K562 (cell line): Measurements from ENCODE around the gene FLT1. TPM values are rescaled to one million over a fixed set of nuclear protein-coding genes. Genes with fewer than 3 reads are reported as not detected.

Experiments used
- ATAC-seq: fragments of 200-7000 bp; cut with Tn5 transposase; 3 replicates; pipeline ENCODE4 v1.9.1; 2020; ENCODE audit warnings: moderate library complexity
- BruUV-seq: library from RNA; stranded (reverse); fragments of 400-500 nt; replicated peaks from 2 replicates; lab custom pipeline; 2021; lab: Mats Ljungman, UMichigan
- CTCF ChIA-PET: fragments of 300-600 bp; formaldehyde crosslinking; extraction: SDS; loops from one replicate; lab custom pipeline; 2021; ENCODE audit warnings: low intra/inter-chr PET ratio; lab: Yijun Ruan, JAX
- POLR2A ChIA-PET: fragments of 300-600, 350-650 bp; sonication (Branson Sonifier 250); formaldehyde crosslinking; extraction: SDS; loops from one replicate; lab custom pipeline; 2021; ENCODE audit warnings: antibody characterized with exemption, inconsistent platforms; lab: Yijun Ruan, JAX
- DNase-seq, 4 experiments: peaks; one replicate each; pipeline versions ENCODE4 v3.0.0 to v3.0.0-alpha.2; 2011 to 2018; ENCODE audit warnings: low spot score in 3 of 4, mixed read lengths in 3 of 4; ENCODE audit errors: extremely low read depth in 1 of 4
- FAIRE-seq: peaks from 2 replicates; lab custom pipeline; 2011; peaks lifted over from hg19 to GRCh38; lab: Jason Lieb, UNC
- H2AFZ ChIP-seq: 2 replicates; pipeline ENCODE4 v1.6.0; 2011; ENCODE audit warnings: low read depth, low read length, control low read depth, inconsistent platforms
- H3K27ac ChIP-seq: fragments of 200-600 bp; 3 replicates; pipeline ENCODE4 v1.8.0; 2011; ENCODE audit warnings: low read depth, mild to moderate bottlenecking, control low read depth, inconsistent platforms, low read length, moderate library complexity, mixed read lengths; ENCODE audit errors: extremely low read depth
- H3K27me3 ChIP-seq, 2 experiments: fragments of 300-600 bp in 1 of 2; 2 replicates in 1 of 2; 3 replicates in 1 of 2; pipeline versions ENCODE4 v1.6.0 to v1.8.0; 2011; ENCODE audit warnings: inconsistent platforms in 2 of 2, low read length in 2 of 2, mild to moderate bottlenecking in 1 of 2, mixed read lengths in 1 of 2, moderate library complexity in 1 of 2; ENCODE audit not compliant: control insufficient read depth in 2 of 2, insufficient read depth in 2 of 2
- H3K36me3 ChIP-seq: fragments of 300-600 bp; 3 replicates; pipeline ENCODE4 v1.8.0; 2011; ENCODE audit warnings: mild to moderate bottlenecking, low read length, inconsistent platforms; ENCODE audit not compliant: control insufficient read depth, insufficient read depth
- H3K4me1 ChIP-seq, 2 experiments: fragments of 200-600 bp in 1 of 2; replicated peaks in 1 of 2; 2 replicates in 1 of 2; 3 replicates in 1 of 2; pipeline versions ENCODE4 v1.5.1 to v1.8.0; 2011; ENCODE audit warnings: inconsistent platforms in 2 of 2, low read length in 2 of 2, mild to moderate bottlenecking in 1 of 2, mixed read lengths in 1 of 2, moderate library complexity in 1 of 2; ENCODE audit not compliant: control insufficient read depth in 2 of 2, insufficient read depth in 2 of 2
- H3K4me2 ChIP-seq: 2 replicates; pipeline ENCODE4 v1.6.1; 2011; ENCODE audit warnings: low read length, control low read depth, inconsistent platforms, mixed read lengths; ENCODE audit not compliant: insufficient read depth
- H3K4me3 ChIP-seq: fragments of 200-600 bp; sonication (generic), shearing (Covaris generic); 2 replicates; pipeline ENCODE4 v1.5.1; 2016; ENCODE audit warnings: control low read depth, inconsistent platforms
- H3K79me2 ChIP-seq: fragments of 200-600 bp; 3 replicates; pipeline ENCODE4 v1.8.0; 2011; ENCODE audit warnings: low read length, inconsistent platforms; ENCODE audit not compliant: control insufficient read depth, insufficient read depth
- H3K9ac ChIP-seq, 2 experiments: 2 replicates each; pipeline versions ENCODE4 v1.6.0 to v1.6.1; 2011; ENCODE audit warnings: low read depth in 2 of 2, low read length in 2 of 2, control low read depth in 1 of 2, inconsistent platforms in 1 of 2, mild to moderate bottlenecking in 1 of 2, mixed read lengths in 1 of 2; ENCODE audit not compliant: insufficient read depth in 1 of 2
- H3K9me1 ChIP-seq: one replicate; pipeline ENCODE4 v1.6.0; 2011; ENCODE audit warnings: inconsistent platforms, mild to moderate bottlenecking, low read length, moderate library complexity; ENCODE audit not compliant: control insufficient read depth, insufficient read depth
- H3K9me3 ChIP-seq: replicated peaks from 2 replicates; pipeline ENCODE4 v1.5.1; 2011; ENCODE audit warnings: low read depth, low read length, inconsistent platforms; ENCODE audit not compliant: control insufficient read depth, insufficient read depth
- H4K20me1 ChIP-seq: replicated peaks from 2 replicates; pipeline ENCODE4 v1.6.1; 2011; ENCODE audit warnings: low read length, inconsistent platforms, mixed read lengths; ENCODE audit not compliant: control insufficient read depth, insufficient read depth
- FOXJ2 ChIP-seq: fragments of 200-800 bp; sonication (Bioruptor generic); IDR thresholded peaks from 2 replicates; pipeline ENCODE4 v1.6.1; 2016; ENCODE audit warnings: missing genetic modification characterization, missing compliant biosample characterization
- GATAD2B ChIP-seq: fragments of 450-650 bp; IDR thresholded peaks from 2 replicates; pipeline ENCODE4 v1.6.1; 2017; ENCODE audit warnings: mild to moderate bottlenecking, borderline replicate concordance
- LARP7 ChIP-seq: fragments of 450-650 bp; IDR thresholded peaks from 2 replicates; pipeline ENCODE4 v1.6.1; 2016
- MCM5 ChIP-seq: fragments of 450-650 bp; IDR thresholded peaks from 2 replicates; pipeline ENCODE4 v1.6.1; 2016; ENCODE audit warnings: low read depth
- MCM7 ChIP-seq, 2 experiments: fragments of 450-650 bp; IDR thresholded peaks; 2 replicates each; pipeline ENCODE4 v1.6.1; 2016 to 2018
- NCOA1 ChIP-seq: fragments of 450-650 bp; IDR thresholded peaks from 2 replicates; pipeline ENCODE4 v1.6.1; 2016; ENCODE audit warnings: low read depth
- POLR2AphosphoS5 ChIP-seq: IDR thresholded peaks from 2 replicates; pipeline ENCODE4 v1.6.1; 2011; ENCODE audit warnings: mild to moderate bottlenecking, low read depth, low read length, moderate library complexity; ENCODE audit not compliant: control insufficient read depth, insufficient read depth
- SRF ChIP-seq, 2 experiments: fragments of 250-450, 450-650 bp in 1 of 2; sonication (Bioruptor Pico) in 1 of 2; sonication (generic) in 1 of 2; formaldehyde crosslinking; IDR thresholded peaks; 2 replicates each; pipeline versions ENCODE4 v1.5.0 to v1.5.1; 2020 to 2022; ENCODE audit warnings: mild to moderate bottlenecking in 1 of 2, missing genetic modification reagents in 1 of 2
- SRSF3 ChIP-seq: fragments of 200-400 bp; formaldehyde crosslinking; IDR thresholded peaks from 2 replicates; pipeline ENCODE4 v1.6.1; 2016; ENCODE audit warnings: mild to moderate bottlenecking, low read length, moderate library complexity; ENCODE audit not compliant: insufficient read depth
- TARDBP ChIP-seq: fragments of 450-650 bp; IDR thresholded peaks from 2 replicates; pipeline ENCODE4 v1.6.1; 2016
- TCF15 ChIP-seq: fragments of 250-450 bp; sonication (Bioruptor Pico); IDR thresholded peaks from 2 replicates; pipeline ENCODE4 v1.8.0; 2022; ENCODE audit warnings: moderate library complexity, mild to moderate bottlenecking, inconsistent platforms
- TCFL5 ChIP-seq: fragments of 250-450 bp; sonication (Bioruptor Pico); conservative IDR thresholded peaks from 2 replicates; pipeline ENCODE4 v1.6.1; 2021; ENCODE audit warnings: mild to moderate bottlenecking, moderate library complexity, matching md5 sums
- TEAD4 ChIP-seq, 2 experiments: sonication (generic) in 1 of 2; formaldehyde crosslinking in 1 of 2; IDR thresholded peaks; 2 replicates each; pipeline versions ENCODE4 v1.6.1 to v1.8.0; 2012 to 2022; ENCODE audit warnings: borderline replicate concordance in 1 of 2, inconsistent platforms in 1 of 2, low read length in 1 of 2, mild to moderate bottlenecking in 1 of 2, missing genetic modification reagents in 1 of 2
- TRIM25 ChIP-seq: fragments of 450-650 bp; IDR thresholded peaks from 2 replicates; pipeline ENCODE4 v1.7.0; 2016; ENCODE audit warnings: borderline replicate concordance
- ZBTB2 ChIP-seq: fragments of 450-650 bp; IDR thresholded peaks from 2 replicates; pipeline ENCODE4 v1.6.1; 2016; ENCODE audit warnings: antibody characterized with exemption
- ZFP1 ChIP-seq: fragments of 450-650 bp; formaldehyde crosslinking; IDR thresholded peaks from 2 replicates; pipeline ENCODE4 v1.4.0; 2020; ENCODE audit warnings: mild to moderate bottlenecking, mixed read lengths
- ZNF445 ChIP-seq: fragments of 250-450 bp; sonication (Bioruptor Pico); IDR thresholded peaks from 2 replicates; pipeline ENCODE4 v1.4.0; 2020; ENCODE audit warnings: low read depth, mild to moderate bottlenecking, moderate library complexity
- WGBS: fragments of 100-300 bp; shearing (Covaris generic); methylation state at CpG from one replicate; pipeline ENCODE4 v1.1.6; 2016; ENCODE audit warnings: low coverage, mixed read lengths; ENCODE audit not compliant: insufficient coverage; ENCODE audit errors: missing lambda C conversion rate; 5-methylcytosine and 5-hydroxymethylcytosine counted together
- in situ Hi-C: fragments of 300-500 bp; cut with MboI; formaldehyde crosslinking; loops from 4 replicates; pipeline ENCODE4 v1.15.0; 2018; ENCODE audit warnings: inconsistent platforms, mixed read lengths
- intact Hi-C: fragments of 100-400 bp; cut with micrococcal nuclease; formaldehyde crosslinking; loops from 2 replicates; pipeline ENCODE4 v1.14.2; 2022
- polyA plus RNA-seq, 8 experiments: library from polyadenylated mRNA; depleted of rRNA in 4 of 8; stranded (reverse) in 5 of 8; unstranded in 3 of 8; fragments of >200 nt; fragmentation: Nextera tagmentation in 2 of 8; fragmentation: Illumina TruSeq in 1 of 8; extraction: Ambion mirVana in 2 of 8; extraction: Trizol in 1 of 8; gene quantifications; 2 replicates each; pipeline versions ENCODE4 v1.2.1 to v1.2.3, GENCODE V29; 2011 to 2014; ENCODE audit warnings: inconsistent platforms in 1 of 8, missing spikeins in 1 of 8
- total RNA-seq, 7 experiments: library from RNA; depleted of rRNA in 6 of 7; stranded (reverse); fragments of >200 nt in 6 of 7; fragmentation: Illumina TruSeq in 2 of 7; extraction: Trizol in 2 of 7; gene quantifications; 2 replicates each; pipeline versions ENCODE4 v1.2.1 to v1.2.3, GENCODE V29; 2011 to 2021; ENCODE audit warnings: low replicate concordance in 1 of 7

FLT1 gene
- total and polyA plus RNA-seq, 9 of the 15 experiments (the other 6 are each of a cell fraction or from before 2014, with no cell fraction given) = 0.01 to 2.0 (median 0.22) TPM

GRCh38 chr13:28501547-28501946 is 6.6 kb upstream of the FLT1 start:
- Histone ChIP-seq H3K79me2 (no peaks in the 10 kb centered on the region), H3K9me3 (no peaks in the 10 kb centered on the region), H2AFZ (no peak overlapping the region), H3K4me2 (no peak overlapping the region), H3K9me1 (no peaks in the 10 kb centered on the region), H3K36me3 (no peaks in the 10 kb centered on the region), H4K20me1 (no peaks in the 10 kb centered on the region), H3K9ac (no peak overlapping the region), H3K4me3 (no peak overlapping the region), H3K27ac (no peak overlapping the region), H3K27me3 (peaks cover under 1 to 3% of the 10 kb centered on the region in 2 experiments; a peak in 3 of 5 replicates), H3K4me1 (peaks cover 0 to 6% of the 10 kb centered on the region in 2 experiments; a peak in 2 of 5 replicates)
- intact Hi-C loops (no loop called here), in situ Hi-C loops (no loop called here)
- FAIRE-seq = no peak
- 43% methylated on average over 6 of the region's 6 CpGs for WGBS
- DNase-seq = no peak
- POLR2A ChIA-PET = no interaction called here
- no TSS peak for BruUV-seq
- no peak for ATAC-seq
- CTCF ChIA-PET = no interaction called here
- no peak for TF ChIP-seq SRF (CRISPR knock-in tag; IDR thresholded peaks at IDR 0.05)
- TF ChIP-seq TCF15 (CRISPR knock-in tag) = no peak
- no peak for TF ChIP-seq TARDBP
- no peak for TF ChIP-seq TRIM25
- no peak for TF ChIP-seq MCM5
- no peak for TF ChIP-seq FOXJ2 (tag)
- TF ChIP-seq MCM7 (IDR thresholded peaks at IDR 0.05) = no peak
- TF ChIP-seq SRSF3 = no peak
- no peak for TF ChIP-seq NCOA1
- no peak for TF ChIP-seq GATAD2B
- TF ChIP-seq LARP7 = no peak
- no peak for TF ChIP-seq TEAD4 (IDR thresholded peaks at IDR 0.05; ENCODE audit: low read length)
- TF ChIP-seq TEAD4 (CRISPR knock-in tag; IDR thresholded peaks at IDR 0.05; ENCODE audit: borderline replicate concordance) = no peak
- no peak for TF ChIP-seq POLR2AphosphoS5
- no peak for TF ChIP-seq ZNF445
- TF ChIP-seq ZBTB2 = no peak
- no peak for TF ChIP-seq TCFL5
- TF ChIP-seq ZFP1 (CRISPR knock-in tag) = no peak
